ENCODE measurements around the gene POLR1A.

- TF ChIP-seq, protein P1, sequence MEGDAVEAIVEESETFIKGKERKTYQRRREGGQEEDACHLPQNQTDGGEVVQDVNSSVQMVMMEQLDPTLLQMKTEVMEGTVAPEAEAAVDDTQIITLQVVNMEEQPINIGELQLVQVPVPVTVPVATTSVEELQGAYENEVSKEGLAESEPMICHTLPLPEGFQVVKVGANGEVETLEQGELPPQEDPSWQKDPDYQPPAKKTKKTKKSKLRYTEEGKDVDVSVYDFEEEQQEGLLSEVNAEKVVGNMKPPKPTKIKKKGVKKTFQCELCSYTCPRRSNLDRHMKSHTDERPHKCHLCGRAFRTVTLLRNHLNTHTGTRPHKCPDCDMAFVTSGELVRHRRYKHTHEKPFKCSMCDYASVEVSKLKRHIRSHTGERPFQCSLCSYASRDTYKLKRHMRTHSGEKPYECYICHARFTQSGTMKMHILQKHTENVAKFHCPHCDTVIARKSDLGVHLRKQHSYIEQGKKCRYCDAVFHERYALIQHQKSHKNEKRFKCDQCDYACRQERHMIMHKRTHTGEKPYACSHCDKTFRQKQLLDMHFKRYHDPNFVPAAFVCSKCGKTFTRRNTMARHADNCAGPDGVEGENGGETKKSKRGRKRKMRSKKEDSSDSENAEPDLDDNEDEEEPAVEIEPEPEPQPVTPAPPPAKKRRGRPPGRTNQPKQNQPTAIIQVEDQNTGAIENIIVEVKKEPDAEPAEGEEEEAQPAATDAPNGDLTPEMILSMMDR (IDR thresholded peaks at IDR 0.05), result no peak
- no peak for TF ChIP-seq EZH2 (IDR thresholded peaks at IDR 0.05; ENCODE audit: borderline replicate concordance, insufficient read depth, low read depth, low read length, poor library complexity, severe bottlenecking)
Observed at GRCh38 chr2:85994421-85994777, 111.3 kb downstream of the POLR1A start.
